PFSK-1 (cell line): ENCODE results near the gene HNRNPC.

Experiments used
- FOXP2 ChIP-seq: optimal IDR thresholded peaks from 2 replicates; pipeline ENCODE3; 2011; ENCODE audit warnings: borderline replicate concordance, control low read depth, inconsistent platforms; ENCODE audit not compliant: insufficient read depth; ENCODE audit errors: extremely low read length, extremely low read depth
- POLR2AphosphoS5 ChIP-seq: IDR thresholded peaks from 2 replicates; pipeline ENCODE4 v1.6.1; 2012; ENCODE audit warnings: low read depth, mild to moderate bottlenecking, control low read depth, low read length, moderate library complexity
- SIN3A ChIP-seq: IDR thresholded peaks from 2 replicates; pipeline ENCODE4 v1.6.1; 2012; ENCODE audit warnings: mild to moderate bottlenecking, low read length, moderate library complexity, borderline replicate concordance; ENCODE audit not compliant: insufficient read depth
- TAF1 ChIP-seq: IDR thresholded peaks from 2 replicates; pipeline ENCODE4 v1.6.1; 2012; ENCODE audit warnings: low read length, control low read depth, borderline replicate concordance; ENCODE audit not compliant: insufficient read depth
- TF ChIP-seq, protein P1 (sequence below), 2 experiments: IDR thresholded peaks; 2 replicates each; pipeline versions ENCODE4 v1.6.1 to v1.8.0; 2011 to 2012; ENCODE audit warnings: low read depth in 2 of 2, low read length in 2 of 2, control low read depth in 1 of 2, inconsistent platforms in 1 of 2, mild to moderate bottlenecking in 1 of 2, moderate library complexity in 1 of 2; ENCODE audit not compliant: insufficient read depth in 1 of 2

The HNRNPC gene

DNA sequence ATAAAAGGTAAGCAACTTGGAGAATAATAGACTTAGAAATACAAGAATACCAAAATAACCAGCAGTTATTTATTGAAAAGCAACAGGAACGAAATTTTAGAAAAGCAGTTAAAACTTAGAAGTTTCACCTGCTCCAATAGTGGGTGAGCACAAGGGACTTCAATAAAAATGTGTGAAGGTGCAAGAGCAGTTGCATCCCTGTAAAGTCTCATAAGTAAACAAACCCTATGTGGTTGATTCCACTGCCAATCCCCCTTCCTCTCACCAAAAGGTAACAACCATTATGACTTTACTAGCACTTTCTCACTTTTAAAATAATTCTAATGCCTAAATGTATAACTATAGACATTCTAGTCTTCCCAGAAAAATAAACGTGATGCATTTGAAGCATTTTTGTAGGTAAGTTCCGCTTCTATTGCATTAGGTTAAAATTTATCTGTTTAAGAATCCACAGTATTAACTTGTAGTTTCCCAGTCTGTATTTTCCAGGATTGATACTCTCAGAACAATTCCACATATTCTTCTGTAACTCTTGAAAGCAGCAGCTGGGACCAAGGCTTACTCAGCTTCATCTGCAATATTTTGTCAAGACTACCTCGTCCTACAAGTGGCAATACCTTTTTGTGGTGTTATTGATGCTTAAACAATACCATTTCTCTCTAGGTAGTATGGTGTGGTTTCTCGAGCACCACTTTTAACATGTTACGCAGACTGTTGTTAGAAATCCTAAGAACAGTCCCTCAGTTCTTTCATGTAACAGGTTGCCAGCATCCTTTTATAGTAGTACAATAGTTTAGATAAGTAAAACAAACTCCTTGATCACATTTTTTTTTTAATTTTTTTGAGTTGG is 32.1 kb downstream of the HNRNPC start:
- no peak for TF ChIP-seq TAF1
- no peak for TF ChIP-seq SIN3A
- no peak for TF ChIP-seq FOXP2
- TF ChIP-seq, protein P1, sequence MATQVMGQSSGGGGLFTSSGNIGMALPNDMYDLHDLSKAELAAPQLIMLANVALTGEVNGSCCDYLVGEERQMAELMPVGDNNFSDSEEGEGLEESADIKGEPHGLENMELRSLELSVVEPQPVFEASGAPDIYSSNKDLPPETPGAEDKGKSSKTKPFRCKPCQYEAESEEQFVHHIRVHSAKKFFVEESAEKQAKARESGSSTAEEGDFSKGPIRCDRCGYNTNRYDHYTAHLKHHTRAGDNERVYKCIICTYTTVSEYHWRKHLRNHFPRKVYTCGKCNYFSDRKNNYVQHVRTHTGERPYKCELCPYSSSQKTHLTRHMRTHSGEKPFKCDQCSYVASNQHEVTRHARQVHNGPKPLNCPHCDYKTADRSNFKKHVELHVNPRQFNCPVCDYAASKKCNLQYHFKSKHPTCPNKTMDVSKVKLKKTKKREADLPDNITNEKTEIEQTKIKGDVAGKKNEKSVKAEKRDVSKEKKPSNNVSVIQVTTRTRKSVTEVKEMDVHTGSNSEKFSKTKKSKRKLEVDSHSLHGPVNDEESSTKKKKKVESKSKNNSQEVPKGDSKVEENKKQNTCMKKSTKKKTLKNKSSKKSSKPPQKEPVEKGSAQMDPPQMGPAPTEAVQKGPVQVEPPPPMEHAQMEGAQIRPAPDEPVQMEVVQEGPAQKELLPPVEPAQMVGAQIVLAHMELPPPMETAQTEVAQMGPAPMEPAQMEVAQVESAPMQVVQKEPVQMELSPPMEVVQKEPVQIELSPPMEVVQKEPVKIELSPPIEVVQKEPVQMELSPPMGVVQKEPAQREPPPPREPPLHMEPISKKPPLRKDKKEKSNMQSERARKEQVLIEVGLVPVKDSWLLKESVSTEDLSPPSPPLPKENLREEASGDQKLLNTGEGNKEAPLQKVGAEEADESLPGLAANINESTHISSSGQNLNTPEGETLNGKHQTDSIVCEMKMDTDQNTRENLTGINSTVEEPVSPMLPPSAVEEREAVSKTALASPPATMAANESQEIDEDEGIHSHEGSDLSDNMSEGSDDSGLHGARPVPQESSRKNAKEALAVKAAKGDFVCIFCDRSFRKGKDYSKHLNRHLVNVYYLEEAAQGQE (IDR thresholded peaks at IDR 0.05; ENCODE audit: insufficient read depth in 1 of 2, low read depth in 2 of 2, low read length in 2 of 2): no peak
- TF ChIP-seq POLR2AphosphoS5: no peak

DNA sequence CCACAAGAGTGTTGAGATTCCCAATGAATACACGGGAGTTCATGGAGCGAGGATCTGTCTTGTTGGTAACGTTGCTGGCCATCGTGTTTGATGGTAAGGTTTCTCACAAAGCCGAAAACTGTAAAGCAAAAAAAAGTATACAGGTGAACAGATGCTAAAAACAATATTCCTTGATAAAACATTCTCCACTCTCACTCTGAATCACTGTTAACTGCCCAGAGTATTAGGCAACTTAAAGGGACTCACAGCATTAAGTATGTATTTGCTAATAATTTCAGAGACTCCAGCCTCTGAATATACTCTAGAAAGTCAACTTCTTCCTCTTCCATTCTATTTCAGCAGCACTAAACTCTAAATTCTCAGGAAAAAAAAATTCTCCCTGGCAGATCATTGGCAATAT is 35.1 kb downstream of the HNRNPC start:
- TF ChIP-seq TAF1 (no peak), SIN3A (no peak), FOXP2 (no peak), POLR2AphosphoS5 (no peak)
- TF ChIP-seq, protein P1 (IDR thresholded peaks at IDR 0.05; ENCODE audit: insufficient read depth in 1 of 2, low read depth in 2 of 2, low read length in 2 of 2): no peak

DNA sequence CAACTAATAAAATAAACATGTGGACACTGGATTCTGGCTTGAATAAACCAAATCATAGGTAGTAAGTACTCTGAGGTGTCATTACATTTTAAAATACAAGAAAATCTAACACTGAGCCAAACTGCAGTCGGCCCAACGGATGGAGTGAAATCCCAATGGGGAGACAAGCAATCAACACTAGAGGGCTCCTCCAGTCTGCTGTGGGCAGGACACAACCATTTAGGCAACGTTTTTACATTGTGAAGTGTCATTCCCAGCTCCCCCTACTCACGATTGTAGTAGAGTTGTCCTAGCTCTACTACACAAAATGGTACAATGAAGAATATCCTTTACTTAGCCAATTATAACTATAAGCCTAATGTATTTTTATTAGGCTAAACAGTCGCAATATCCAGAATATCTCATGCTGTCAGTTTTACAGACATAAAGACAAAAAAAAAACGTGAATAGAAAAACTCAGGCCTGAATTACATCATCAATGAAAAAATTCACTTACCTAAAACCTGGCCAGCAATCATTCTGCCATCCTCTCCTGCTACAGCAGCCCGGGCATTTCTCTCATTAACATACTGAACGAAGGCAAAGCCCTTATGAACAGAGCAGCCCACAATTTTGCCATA is 35.7 kb downstream of the HNRNPC start:
- TF ChIP-seq POLR2AphosphoS5 (no peak), FOXP2 (no peak), TAF1 (no peak), SIN3A (no peak)
- TF ChIP-seq, protein P1 (IDR thresholded peaks at IDR 0.05; ENCODE audit: insufficient read depth in 1 of 2, low read depth in 2 of 2, low read length in 2 of 2): no peak

DNA sequence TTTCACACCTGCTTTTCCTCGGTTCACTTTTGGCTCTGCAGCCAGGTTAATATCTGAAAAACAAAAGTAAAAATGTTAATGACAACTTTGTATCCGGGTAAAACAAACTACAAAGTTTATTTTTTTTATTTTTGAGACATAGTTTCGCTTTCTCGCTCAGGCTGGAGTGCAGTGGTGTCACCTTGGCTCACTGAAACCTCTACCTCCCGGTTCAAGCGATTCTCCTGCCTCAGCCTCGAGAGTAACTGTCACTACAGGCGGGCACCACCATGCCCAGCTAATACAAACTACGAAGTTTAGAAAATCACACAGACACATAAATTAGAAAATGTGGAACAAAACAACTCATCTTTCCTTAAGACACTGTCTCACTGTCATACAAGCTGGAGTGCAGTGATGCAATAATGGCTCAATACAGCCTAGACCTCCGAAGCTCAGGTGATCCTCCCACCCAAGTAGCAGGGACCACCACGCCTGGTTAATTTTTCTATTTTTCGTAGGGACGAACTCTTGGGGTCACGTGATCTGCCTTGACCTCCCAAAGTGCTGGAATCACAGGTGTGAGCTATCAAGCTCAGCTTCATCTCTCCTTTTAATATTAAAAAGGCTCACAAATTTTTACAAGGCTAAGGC is 38.1 kb downstream of the HNRNPC start:
- TF ChIP-seq TAF1 (no peak), FOXP2 (no peak), SIN3A (no peak), POLR2AphosphoS5 (no peak)
- TF ChIP-seq, protein P1 (IDR thresholded peaks at IDR 0.05; ENCODE audit: insufficient read depth in 1 of 2, low read depth in 2 of 2, low read length in 2 of 2): no peak
